PFSK-1 (cell line): Measurements from ENCODE around the gene METTL1.

ENCODE experiments used
- FOXP2 ChIP-seq: optimal IDR thresholded peaks from 2 replicates; pipeline ENCODE3; 2011; ENCODE audit warnings: borderline replicate concordance, control low read depth, inconsistent platforms; ENCODE audit not compliant: insufficient read depth; ENCODE audit errors: extremely low read length, extremely low read depth
- POLR2AphosphoS5 ChIP-seq: IDR thresholded peaks from 2 replicates; pipeline ENCODE4 v1.6.1; 2012; ENCODE audit warnings: low read depth, mild to moderate bottlenecking, control low read depth, low read length, moderate library complexity
- REST ChIP-seq, 2 experiments: IDR thresholded peaks; 2 replicates each; pipeline versions ENCODE4 v1.6.1 to v1.8.0; 2011 to 2012; ENCODE audit warnings: low read depth in 2 of 2, low read length in 2 of 2, control low read depth in 1 of 2, inconsistent platforms in 1 of 2, mild to moderate bottlenecking in 1 of 2, moderate library complexity in 1 of 2; ENCODE audit not compliant: insufficient read depth in 1 of 2
- SIN3A ChIP-seq: IDR thresholded peaks from 2 replicates; pipeline ENCODE4 v1.6.1; 2012; ENCODE audit warnings: mild to moderate bottlenecking, low read length, moderate library complexity, borderline replicate concordance; ENCODE audit not compliant: insufficient read depth
- TAF1 ChIP-seq: IDR thresholded peaks from 2 replicates; pipeline ENCODE4 v1.6.1; 2012; ENCODE audit warnings: low read length, control low read depth, borderline replicate concordance; ENCODE audit not compliant: insufficient read depth

METTL1 gene

GRCh38 chr12:57726151-57726883 lies 45.6 kb downstream of the METTL1 start:
- TF ChIP-seq REST (IDR thresholded peaks at IDR 0.05; ENCODE audit: insufficient read depth in 1 of 2, low read depth in 2 of 2, low read length in 2 of 2) (no peak), TAF1 (no peak), POLR2AphosphoS5 (no peak), SIN3A (no peak), FOXP2 (no peak)

- no peak for TF ChIP-seq POLR2AphosphoS5
- TF ChIP-seq FOXP2: no peak
- no peak for TF ChIP-seq SIN3A
- TF ChIP-seq REST (IDR thresholded peaks at IDR 0.05; ENCODE audit: insufficient read depth in 1 of 2, low read depth in 2 of 2, low read length in 2 of 2): no peak
- TF ChIP-seq TAF1: no peak
Measured at GRCh38 chr12:57725851-57726150, 46.1 kb downstream of the METTL1 start.

GRCh38 chr12:57724936-57725740 lies 46.8 kb downstream of the METTL1 start:
- TF ChIP-seq POLR2AphosphoS5 (no peak), FOXP2 (no peak), REST (IDR thresholded peaks at IDR 0.05; ENCODE audit: insufficient read depth in 1 of 2, low read depth in 2 of 2, low read length in 2 of 2) (no peak), SIN3A (no peak), TAF1 (no peak)

GRCh38 chr12:57724003-57724935 lies 47.6 kb downstream of the METTL1 start:
- TF ChIP-seq REST (IDR thresholded peaks at IDR 0.05; ENCODE audit: insufficient read depth in 1 of 2, low read depth in 2 of 2, low read length in 2 of 2): no peak
- TF ChIP-seq TAF1: no peak
- no peak for TF ChIP-seq FOXP2
- TF ChIP-seq POLR2AphosphoS5: no peak
- no peak for TF ChIP-seq SIN3A
